Measurements from ENCODE around the gene IZUMO3. TPM values are rescaled to one million over a fixed set of nuclear protein-coding genes. Genes with fewer than 3 reads are reported as not detected.
"Not testable (repeated sequence)": the region's sequence is repeated elsewhere in the genome, so short reads cannot be mapped to it uniquely, and the experiment has no call there.

Gene IZUMO3, protein sequence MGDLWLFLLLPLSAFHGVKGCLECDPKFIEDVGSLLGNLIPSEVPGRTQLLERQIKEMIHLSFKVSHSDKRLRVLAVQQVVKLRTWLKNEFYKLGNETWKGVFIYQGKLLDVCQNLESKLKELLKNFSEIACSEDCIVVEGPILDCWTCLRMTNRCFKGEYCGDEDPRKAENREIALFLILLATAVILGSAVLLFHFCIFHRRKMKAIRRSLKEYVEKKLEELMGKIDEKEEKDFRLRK
- polyA plus RNA-seq (2013, experiment 1 of 2; ENCODE audit: insufficient read length): not detected
- polyA plus RNA-seq (2013, experiment 2 of 2; ENCODE audit: insufficient read length): not detected

DNA sequence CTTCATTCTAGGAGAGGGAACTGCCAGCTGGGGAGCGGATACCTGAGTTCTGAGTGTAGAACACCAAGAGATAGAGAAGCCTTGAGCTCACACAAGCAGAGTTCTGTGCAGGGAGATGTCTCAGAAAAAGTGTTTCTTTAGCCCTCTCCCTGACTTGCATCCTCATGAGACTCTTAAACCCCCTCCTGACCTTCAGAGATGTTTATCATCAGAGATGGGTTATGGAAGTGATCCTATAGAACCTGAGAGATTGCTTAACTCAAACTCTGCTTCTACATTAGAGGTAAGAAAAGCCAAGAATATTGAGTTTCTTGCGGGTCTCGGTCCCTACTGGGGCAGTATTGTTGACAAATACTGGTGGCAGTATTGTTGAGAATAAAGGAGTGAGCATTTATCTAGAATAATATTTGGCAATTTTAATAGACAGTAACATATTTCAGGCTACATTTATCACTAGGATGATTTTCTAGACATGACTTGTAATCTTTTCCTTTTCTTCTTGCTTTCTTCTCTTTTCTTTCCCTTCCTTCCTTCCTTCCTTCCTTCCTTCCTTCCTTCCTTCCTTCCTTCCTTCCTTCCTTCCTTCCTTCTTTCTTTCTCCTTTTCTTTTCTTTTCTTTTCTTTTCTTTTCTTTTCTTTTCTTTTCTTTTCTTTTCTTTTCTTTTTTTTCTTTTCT is at the start of gene IZUMO3:
Gene IZUMO3, minus strand, starts transcription at position 51 of the 676 bp plus-strand sequence. CDS start 248 bp downstream, outside the sequence.
- no peak for DNase-seq

DNA sequence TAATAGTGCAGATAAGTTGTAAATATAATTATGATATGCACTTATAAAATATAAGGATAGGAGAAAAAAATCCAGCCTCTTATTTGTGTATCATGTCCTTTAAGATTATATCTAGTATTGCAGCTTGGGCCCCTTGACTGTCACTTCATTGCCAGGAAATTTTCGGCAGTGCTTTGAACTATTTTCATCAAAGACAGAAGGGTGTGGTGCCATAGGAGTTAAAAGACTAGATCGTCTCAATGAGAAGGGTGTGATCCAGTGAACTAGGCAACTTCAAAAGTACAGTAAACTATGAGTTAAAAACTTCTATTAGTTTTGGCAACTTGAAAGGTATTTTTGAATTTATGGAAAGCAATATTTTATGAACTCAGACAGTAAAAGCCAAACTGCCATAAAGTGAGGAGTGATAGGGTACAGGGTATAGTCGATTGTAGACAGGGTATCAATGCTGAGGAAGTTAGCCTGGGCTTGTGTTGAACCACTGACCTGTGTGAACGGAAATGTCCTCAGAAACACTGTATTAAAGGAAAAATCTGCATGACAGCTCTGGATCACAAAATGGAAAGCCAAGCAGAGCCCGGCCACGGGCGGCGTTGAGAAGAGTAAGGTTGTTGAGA is 48.6 kb upstream of the IZUMO3 start:
- no peak for DNase-seq

DNA sequence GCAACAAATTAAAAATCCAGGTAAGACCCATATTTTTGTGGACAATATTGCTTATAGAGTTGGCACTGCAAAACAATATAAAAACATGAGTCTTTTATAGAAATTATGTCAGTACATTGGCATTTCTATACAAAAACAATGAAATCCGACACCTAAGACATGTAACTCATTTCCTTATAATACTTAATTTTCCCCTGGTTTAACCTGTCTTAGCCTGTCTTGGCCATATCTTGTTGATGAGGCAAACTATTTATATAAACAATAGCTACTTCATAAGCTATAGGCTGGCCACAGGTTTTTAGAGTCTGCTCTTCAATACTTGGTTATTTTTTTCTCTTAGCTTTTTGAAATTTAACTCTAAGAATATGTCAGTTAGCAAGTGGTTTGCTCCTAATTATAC is 44.7 kb upstream of the IZUMO3 start:
- DNase-seq: no peak

DNA sequence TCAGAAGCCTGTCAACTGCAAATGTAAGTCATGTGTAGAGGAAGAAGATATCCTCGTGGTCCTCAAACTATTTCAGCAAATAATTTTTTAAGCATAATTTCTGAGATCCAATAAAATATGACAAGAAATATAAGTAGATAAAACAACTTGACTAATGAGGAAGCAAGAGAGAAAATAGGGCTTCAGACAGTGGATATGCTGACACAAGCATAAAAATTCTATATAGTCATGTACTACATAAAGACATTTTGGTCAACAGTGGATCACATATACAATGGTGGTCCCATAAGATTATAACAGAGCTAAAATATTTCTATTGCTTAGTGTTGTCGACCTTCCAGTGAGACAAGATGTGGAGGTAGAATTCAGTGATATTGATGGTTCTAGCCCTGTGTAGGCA is 42.2 kb upstream of the IZUMO3 start:
- DNase-seq: no peak

DNA sequence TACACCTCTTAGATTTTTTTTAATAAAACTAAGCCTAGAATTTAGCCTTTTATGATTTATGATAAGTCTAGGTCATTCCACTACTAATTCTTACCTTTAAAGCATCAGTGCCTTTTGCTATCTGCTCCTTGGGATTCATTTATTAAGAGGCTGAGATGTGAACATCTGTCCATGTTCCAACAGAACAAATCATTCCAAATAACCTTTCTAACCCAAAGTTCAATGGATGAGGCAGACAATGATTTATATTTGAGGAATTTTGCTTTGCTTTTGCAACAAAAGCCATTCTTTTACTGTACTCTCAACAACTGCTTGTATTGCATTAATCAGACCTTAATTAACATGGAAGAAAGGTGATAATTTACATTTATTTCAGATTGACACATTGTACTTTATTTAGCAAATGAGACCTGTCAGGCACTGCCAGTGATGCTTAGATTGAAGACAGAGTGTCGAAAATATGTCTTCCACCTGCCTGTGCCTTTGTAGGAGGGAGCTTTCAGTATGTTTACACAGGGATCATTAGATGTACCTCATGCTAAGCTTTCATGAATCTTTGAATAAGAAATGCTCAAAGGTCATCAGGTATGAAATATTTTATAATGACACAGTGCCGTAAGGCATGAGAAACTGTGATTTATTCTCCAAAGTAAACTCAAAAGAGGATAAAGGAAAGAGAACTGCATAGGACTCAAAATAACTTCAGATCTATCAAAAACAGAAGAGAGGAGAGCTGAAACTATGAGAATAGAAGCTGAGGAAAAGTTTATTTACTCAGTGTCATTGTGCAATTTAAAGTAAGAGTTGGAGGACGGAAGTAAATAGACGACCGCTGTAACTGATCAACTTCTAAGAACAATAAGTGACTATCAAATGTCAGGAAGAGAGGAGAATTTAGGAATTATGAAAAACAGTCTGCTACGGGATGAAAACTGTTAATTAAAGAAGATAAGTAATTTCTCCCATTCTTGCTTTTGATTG is 36.7 kb upstream of the IZUMO3 start:
- DNase-seq: no peak

DNA sequence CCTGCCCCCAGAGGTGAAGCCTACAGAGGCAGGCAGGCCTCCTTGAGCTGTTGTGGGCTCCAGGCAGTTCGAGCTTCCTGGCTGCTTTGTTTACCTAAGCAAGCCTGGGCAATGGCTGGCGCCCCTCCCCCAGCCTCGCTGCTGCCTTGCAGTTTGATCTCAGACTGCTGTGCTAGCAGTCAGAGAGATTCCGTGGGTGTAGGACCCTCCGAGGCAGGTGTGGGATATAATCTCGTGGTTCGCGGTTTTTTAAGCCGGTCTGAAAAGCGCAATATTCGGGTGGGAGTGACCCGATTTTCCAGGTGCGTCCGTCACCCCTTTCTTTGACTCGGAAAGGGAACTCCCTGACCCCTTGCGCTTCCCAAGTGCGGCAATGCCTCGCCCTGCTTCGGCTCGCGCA is 34.3 kb upstream of the IZUMO3 start:
- DNase-seq: not testable (repeated sequence)

DNA sequence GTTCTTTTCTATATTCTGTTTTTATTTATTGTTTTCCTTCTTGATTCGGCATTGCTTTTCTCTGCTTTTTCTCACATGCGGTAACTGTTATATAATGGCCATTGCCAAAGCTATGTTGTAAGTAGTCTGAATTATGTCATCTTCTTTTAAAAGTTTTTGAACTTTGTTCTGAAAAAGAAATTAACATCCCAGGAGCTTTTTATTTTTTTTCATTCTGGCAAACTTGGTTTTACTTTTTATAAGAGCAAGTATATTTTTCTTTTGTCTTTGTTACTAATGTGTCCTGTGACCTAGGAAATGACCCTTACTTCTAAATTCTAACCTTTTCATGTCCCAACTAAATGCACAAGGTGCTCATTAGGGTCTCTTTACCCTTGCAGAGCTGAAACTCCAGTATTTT is 26.7 kb upstream of the IZUMO3 start:
- no peak for DNase-seq

DNA sequence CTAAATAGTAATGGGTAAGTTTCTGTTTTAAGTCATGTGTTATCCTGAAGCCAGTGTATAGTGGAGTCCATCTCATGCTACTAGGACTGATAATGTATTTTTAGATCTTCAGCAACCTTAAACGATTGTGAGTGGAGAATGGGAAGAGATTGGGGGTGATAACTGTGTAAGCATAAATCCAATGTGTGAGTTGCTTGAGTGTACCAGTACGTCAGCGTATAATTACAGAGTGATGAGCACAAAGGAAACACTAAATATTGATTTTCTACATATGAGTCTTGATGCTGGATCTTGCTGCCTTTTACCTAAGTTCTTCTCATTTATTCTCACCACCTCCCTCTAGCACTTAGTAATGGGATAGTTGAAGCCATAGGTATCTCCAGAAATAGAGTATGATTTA is 16.3 kb upstream of the IZUMO3 start:
- no peak for DNase-seq

DNA sequence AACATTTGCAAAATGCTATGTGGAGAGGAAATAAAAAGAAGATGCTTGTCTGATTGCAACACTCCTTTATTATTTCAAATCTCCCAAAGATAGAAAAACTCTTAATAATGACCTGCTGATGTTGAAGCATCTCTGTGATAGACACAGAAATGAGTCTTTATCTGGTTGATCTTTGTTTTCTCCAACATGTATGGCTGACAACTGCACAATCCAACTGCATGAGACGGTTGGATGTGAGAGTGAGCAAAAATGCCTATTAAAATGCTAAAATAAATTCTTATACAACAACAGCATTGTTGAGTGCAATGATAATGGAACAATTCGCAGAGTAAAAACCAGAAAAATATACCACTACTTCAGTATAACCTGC is 7.5 kb upstream of the IZUMO3 start:
- DNase-seq: no peak

DNA sequence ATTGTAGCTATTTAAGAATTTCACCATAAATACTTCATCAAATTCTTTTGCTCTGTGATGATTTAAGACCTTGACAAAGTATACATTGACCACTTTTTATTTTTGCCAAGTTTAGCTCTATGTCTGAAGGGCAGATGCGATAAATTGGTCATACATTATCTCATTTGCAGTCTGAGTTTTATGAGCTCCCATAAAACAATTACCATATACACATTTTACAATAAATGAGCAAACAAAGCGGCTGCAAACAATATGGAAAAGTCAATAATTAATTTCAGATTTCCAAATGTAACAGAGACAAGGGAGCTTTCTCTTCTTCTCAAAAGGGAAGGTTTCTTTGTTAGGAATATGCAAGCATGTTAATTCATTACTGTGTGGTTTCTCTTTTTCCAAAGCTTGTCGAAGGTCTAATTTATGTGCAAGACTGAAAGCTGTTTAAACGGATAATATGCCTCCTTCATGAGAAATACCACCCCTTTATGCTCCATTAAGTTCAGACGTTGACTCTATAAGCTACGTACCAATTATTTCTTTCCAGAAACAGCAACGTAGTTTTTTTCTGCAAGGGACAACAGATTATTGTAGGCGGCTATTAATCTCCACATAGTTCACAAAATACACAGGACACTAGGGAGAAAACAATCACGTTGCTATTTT is 7.0 kb upstream of the IZUMO3 start:
- peak; percentile 4 for DNase-seq

DNA sequence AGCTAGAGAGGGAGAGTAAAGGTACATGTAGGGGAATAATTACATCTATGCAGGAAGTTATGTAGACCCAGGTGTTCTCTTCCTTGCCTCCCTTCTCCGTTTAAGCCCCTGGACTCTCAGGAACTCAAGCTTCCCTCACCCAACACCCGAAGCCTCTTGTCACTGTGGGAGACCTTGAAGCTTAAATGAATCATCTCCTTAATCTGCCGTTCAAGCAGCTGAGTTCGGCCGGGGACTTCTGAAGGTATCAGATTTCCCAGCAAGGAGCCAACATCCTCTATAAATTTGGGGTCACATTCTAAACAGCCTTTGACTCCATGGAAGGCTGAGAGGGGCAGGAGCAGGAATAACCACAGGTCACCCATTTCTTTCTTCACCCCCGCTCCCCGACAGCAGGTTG is 412 bp downstream of the IZUMO3 start:
- no peak for DNase-seq

DNA sequence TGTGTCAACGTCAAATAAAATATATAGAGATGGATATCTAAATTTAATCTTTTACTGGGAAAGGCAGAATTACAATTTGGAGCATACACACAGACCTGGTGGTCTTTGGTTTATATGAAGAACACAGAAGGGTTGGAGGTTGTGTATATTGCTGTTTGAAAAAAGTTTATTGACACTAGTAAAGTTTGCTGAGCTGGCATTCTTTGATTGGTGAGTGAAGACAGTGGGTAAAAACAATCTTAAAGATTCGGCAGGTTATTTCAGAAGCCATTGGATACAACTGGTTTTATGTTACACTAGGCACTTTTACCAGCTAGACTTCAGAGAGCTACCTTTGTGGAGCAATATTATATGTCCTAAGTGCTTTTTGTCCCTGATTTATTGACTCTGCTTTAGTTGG is 27.2 kb downstream of the IZUMO3 start:
- no peak for DNase-seq

DNA sequence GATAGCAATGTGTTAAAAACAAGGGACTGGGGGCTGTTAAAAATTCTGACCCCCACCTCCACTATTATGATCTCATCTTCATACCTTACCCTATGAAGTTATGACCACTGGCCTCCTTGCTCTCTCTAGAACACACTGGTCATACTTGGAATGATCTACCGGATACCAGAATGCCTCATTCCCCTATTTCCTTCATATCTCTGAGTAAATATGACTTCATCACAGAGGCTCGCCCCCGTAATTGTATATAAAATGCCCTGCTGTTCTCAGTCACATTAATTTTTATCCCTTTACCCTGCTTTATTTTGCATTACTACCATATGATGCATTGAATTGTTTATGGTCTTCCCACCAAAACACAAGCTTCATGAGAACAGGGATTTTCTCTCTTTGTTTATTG is 29.2 kb downstream of the IZUMO3 start:
- peak; percentile 2 for DNase-seq

DNA sequence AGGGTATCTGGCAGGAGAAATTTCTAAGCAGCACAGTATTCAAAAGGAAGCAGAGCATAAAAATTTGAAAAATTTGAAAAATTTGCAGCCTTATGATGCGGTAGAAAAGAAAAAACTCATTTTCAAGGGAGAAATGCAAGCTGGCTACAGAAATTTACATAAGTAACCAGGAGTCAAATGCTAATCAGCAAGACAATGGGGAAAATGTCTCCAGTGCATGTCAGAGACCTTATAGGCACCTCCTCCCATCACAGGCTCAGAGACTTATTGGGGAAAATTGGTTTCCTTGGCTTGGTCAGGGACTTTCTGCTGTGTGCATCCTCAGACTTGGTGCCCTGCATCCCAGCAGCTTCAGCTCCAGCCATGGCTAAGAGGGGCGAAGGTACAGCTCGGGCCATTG is 35.8 kb downstream of the IZUMO3 start:
- DNase-seq: no peak

DNA sequence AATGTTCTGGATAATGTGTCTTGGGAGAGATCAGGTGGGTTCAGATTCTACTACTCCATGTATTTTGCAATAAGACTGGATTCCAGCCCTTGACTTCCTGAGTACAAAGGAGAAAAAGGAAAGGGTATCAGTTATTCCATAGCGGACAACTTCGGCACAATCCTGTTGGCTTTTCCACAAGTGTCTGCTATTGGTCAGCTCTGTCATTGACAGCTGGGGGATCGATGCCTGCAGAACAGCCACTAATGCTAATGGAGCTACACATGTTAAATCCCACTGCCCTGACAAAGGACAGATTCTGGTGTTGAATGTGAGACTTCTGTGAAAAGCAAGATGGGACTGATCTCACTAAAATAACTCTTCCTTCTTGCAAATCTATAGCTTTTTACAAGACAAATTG is 41.2 kb downstream of the IZUMO3 start:
- DNase-seq: no peak

DNA sequence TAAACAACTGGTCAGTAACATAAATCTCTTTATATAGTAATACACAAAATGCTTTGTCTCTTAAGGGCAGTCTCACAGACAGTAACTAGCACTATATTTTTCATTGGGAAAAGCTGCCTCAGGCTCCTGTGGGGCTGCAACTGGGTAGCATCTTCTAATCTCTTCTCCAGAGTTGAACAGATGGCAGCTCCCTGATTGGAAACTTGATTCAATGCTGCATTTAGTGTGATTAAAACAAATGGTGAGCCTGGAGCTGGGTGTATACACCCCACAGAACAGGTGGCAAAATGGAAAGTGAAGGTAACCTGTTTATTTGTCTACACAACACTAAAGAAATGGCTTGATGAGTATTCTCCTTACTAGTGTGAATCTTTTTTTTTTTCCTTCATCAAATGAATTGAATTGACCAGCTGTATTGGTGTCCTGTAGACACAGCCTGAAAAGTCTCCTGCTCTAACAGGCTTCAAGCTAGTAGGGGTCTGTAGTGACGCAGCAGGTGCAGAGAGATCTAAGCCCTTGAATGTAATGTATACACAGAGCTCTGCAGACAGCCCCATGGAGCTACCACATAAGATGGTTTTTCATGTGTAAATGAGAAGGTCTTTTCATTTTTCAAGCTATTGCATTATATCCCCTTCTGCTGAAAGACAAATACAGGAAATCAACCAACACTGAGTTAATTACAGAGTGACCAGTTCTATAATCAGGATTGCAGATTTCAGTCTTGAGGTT is 43.3 kb downstream of the IZUMO3 start:
- no peak for DNase-seq

DNA sequence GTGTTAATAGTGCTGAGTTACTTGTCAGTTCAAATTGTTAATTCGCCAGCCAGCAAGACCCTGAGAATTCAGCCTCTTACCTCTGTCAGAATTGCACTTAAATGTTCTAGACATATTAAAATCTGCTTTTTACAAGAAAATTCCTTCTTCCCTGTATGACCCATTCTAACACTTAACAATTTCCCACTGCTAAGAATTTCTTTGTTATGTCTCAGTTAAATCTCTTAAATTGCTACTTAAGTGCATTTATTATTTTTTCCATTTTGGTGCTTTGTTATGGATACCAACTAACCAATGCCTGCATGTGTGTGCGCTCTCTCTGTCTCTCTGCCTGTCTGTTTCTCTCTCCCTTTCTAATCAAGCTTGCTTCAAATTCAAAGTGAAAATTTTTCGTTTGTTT is 44.9 kb downstream of the IZUMO3 start:
- DNase-seq: no peak

DNA sequence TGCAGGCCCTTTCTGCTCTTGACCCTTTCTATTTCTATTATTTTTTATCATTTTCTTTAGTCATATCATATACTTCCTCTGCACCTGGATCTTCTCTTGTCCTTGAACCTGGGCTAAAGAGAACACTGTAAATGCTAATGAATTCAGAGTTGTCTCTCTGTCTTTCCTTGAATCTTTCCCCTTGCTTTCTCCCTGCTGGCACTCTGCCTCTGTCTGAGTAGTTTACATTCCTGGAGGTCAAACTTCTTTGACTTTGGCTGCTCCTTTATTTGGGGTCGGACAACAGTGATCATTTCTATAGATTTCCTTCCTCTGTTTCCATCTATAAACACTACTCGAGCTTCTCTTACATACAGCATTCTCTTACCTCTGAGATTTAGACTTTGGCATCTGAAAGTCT is 47.1 kb downstream of the IZUMO3 start:
- DNase-seq: no peak

DNA sequence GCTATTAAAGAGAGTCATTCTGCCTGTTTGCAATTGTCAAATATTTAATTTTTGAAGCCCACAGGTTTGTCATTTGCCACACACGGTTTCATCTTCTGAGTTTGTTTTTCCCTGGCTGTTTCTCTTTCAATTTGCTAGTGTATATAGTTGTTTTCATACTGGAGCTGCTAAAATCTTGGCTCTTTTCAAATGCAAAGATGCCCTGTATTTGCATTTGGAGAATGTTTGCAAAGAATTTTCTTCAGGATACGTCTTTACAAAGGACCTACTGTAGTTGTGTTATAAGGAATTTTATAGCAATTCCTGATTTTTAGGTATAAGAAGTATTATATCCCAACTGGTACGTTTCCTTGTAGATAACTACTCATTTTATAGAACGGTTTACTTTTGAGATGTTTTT is 48.0 kb downstream of the IZUMO3 start:
- DNase-seq: no peak
